ENCODE data around the gene CASS4. TPM values are rescaled to one million over a fixed set of nuclear protein-coding genes. Genes with fewer than 3 reads are reported as not detected.

Gene CASS4
- total RNA-seq, 1 donor from 2014 or later, result 0.26 TPM

- no peaks in the 10 kb centered on the region for H3K27me3 Mint-ChIP-seq
- H3K4me3 Mint-ChIP-seq (ENCODE audit: low read depth), result no peak overlapping the region
- no peak for DNase-seq (ENCODE audit: low spot score, unreplicated experiment)
- H3K9me3 Mint-ChIP-seq (ENCODE audit: low read depth), result no peaks in the 10 kb centered on the region
- H3K36me3 Mint-ChIP-seq (ENCODE audit: insufficient read depth), result peaks cover 3% of the 10 kb centered on the region
- H3K4me1 Mint-ChIP-seq (ENCODE audit: low read depth), result no peaks in the 10 kb centered on the region
- TF ChIP-seq, protein P1, sequence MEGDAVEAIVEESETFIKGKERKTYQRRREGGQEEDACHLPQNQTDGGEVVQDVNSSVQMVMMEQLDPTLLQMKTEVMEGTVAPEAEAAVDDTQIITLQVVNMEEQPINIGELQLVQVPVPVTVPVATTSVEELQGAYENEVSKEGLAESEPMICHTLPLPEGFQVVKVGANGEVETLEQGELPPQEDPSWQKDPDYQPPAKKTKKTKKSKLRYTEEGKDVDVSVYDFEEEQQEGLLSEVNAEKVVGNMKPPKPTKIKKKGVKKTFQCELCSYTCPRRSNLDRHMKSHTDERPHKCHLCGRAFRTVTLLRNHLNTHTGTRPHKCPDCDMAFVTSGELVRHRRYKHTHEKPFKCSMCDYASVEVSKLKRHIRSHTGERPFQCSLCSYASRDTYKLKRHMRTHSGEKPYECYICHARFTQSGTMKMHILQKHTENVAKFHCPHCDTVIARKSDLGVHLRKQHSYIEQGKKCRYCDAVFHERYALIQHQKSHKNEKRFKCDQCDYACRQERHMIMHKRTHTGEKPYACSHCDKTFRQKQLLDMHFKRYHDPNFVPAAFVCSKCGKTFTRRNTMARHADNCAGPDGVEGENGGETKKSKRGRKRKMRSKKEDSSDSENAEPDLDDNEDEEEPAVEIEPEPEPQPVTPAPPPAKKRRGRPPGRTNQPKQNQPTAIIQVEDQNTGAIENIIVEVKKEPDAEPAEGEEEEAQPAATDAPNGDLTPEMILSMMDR (IDR thresholded peaks at IDR 0.05; ENCODE audit: unreplicated experiment), result no peak
- H3K27ac Mint-ChIP-seq, result no peak overlapping the region
These were observed 91.9 kb downstream of the CASS4 start for GRCh38 chr20:56503916-56504315.

DNA sequence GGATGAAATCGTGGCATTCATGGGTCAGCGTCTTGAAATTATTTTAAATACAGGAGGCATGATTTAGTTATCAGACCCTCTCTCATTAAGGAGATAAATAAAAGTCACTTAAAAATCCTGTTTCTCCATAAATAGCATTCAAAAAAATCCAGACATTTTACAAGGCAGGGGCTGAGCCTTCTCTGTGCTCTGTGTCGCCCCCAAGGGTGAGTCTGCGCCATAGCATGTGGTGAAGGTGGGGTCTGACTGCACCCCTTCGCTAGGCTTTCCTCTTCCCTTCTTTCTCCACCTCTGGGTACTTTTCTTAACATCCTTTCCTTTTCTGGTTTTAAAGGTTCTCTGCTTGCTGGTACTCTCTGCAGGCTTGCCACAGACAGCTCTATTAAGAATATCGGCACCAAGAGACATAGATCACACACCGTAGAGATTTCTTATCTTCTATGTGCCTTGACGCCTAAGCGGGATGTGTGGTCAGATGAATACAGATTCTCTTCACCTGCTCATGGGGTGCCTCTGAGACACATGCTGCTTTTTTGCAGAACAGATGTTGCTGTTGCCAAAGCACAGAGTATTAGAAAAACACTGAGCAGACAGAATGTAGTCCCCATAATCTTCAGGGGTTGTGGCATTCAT, 92.4 kb downstream of the CASS4 start:
- no peak overlapping the region for H3K27ac Mint-ChIP-seq

GRCh38 chr20:56506103-56506502, 94.0 kb downstream of the CASS4 start:
- Mint-ChIP-seq H3K27me3 (no peaks in the 10 kb centered on the region), H3K9me3 (ENCODE audit: low read depth) (no peaks in the 10 kb centered on the region), H3K4me1 (ENCODE audit: low read depth) (no peaks in the 10 kb centered on the region), H3K4me3 (ENCODE audit: low read depth) (no peak overlapping the region), H3K27ac (no peak overlapping the region), H3K36me3 (ENCODE audit: insufficient read depth) (peaks cover 3% of the 10 kb centered on the region)
- TF ChIP-seq, protein P1 (IDR thresholded peaks at IDR 0.05; ENCODE audit: unreplicated experiment), result no peak
- DNase-seq (ENCODE audit: low spot score, unreplicated experiment), result no peak

More for the DNA sequence above, 92.4 kb downstream of the CASS4 start:
- no peaks in the 10 kb centered on the region for H3K4me1 Mint-ChIP-seq (ENCODE audit: low read depth)
- TF ChIP-seq, protein P1 (IDR thresholded peaks at IDR 0.05; ENCODE audit: unreplicated experiment), result peak; percentile 46
- no peaks in the 10 kb centered on the region for H3K9me3 Mint-ChIP-seq (ENCODE audit: low read depth)
- peaks cover 3% of the 10 kb centered on the region for H3K36me3 Mint-ChIP-seq (ENCODE audit: insufficient read depth)
- no peak for DNase-seq (ENCODE audit: low spot score, unreplicated experiment)
- no peaks in the 10 kb centered on the region for H3K27me3 Mint-ChIP-seq
- no peak overlapping the region for H3K4me3 Mint-ChIP-seq (ENCODE audit: low read depth)

Other genes with a start within 250 kb of the CASS4 start
- not detected in 2 replicates for gene MC3R, start 163.5 kb upstream of the CASS4 start, total RNA-seq
- 60.3 and 67.2 TPM in 2 replicates for gene FAM210B, start 53.3 kb upstream of the CASS4 start, total RNA-seq
- gene AURKA, start 20.0 kb upstream of the CASS4 start, total RNA-seq, result 24.5 and 26.1 TPM in 2 replicates
- gene CSTF1, start 19.6 kb upstream of the CASS4 start, total RNA-seq, result 43.5 and 46.8 TPM in 2 replicates
- gene RTF2, start 56.4 kb downstream of the CASS4 start, total RNA-seq, result 62.6 and 65.5 TPM in 2 replicates
- gene FAM209A, start 112.5 kb downstream of the CASS4 start, total RNA-seq, result 0.69 TPM in 1 of 2 replicates, not detected in the other
- gene FAM209B, start 121.0 kb downstream of the CASS4 start, total RNA-seq, result not detected in 2 replicates
- gene TFAP2C, start 217.0 kb downstream of the CASS4 start, total RNA-seq, result 0.50 and 0.80 TPM in 2 replicates

Measured in progenitor cell of endocrine pancreas (in vitro differentiated cells).